Measurements from ENCODE around the gene ACSBG1.

The ACSBG1 gene

GRCh38 chr15:78129077-78129750, 105.2 kb downstream of the ACSBG1 start:
- DNase-seq: no peak

GRCh38 chr15:78127882-78128281, 106.5 kb downstream of the ACSBG1 start:
- peak; percentile 9 for DNase-seq

- no peak for DNase-seq
These were observed 109.1 kb downstream of the ACSBG1 start for GRCh38 chr15:78125267-78125666.

- DNase-seq: no peak
These were observed 113.8 kb downstream of the ACSBG1 start for GRCh38 chr15:78120523-78120922.
